Measurements from ENCODE around the gene PHGDH.

The PHGDH gene

DNA sequence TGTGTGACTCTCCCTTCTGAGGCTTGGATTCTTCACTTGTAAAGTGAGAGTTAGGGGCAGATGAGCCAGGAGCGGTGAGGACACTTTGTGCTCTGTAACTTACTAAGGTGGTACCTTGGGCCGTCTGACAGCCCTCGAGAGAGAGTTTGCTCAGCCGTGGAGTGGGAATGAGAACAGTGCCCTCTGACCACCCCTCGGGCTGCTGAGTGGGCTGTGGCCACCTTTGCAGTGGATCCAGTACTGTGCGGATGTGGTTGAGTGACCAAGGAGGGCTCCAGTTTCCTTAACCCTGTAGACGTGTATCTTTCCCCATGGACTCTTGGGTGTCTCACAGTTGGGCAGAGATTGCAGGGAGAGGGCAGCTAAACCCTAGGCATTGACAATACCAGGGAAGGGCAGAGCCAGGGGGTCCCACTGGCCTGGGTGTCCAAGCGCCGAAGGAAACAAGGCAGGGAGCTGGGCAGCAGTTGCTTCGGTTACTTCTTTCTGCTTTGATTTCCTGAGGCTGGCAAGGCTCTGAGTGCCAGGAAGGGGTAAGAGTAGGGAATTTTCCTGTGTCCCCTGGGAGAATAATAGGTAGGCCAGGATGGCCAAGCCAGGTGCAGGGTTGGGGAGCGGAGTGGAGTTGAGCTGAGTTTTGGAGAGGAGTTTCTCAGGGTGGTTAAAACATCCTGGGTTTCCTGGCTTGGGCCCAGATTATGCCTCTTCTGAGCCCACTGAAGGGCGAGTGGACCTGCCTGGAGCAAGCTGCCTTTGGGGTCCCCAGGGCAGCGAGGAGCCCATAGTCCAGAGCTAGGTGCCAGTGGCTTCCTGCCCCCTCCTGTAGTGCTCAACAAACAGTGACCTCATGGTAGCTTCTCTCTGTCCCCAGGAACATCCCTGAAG lies 29.4 kb downstream of the PHGDH start:
- TF ChIP-seq, protein P1, sequence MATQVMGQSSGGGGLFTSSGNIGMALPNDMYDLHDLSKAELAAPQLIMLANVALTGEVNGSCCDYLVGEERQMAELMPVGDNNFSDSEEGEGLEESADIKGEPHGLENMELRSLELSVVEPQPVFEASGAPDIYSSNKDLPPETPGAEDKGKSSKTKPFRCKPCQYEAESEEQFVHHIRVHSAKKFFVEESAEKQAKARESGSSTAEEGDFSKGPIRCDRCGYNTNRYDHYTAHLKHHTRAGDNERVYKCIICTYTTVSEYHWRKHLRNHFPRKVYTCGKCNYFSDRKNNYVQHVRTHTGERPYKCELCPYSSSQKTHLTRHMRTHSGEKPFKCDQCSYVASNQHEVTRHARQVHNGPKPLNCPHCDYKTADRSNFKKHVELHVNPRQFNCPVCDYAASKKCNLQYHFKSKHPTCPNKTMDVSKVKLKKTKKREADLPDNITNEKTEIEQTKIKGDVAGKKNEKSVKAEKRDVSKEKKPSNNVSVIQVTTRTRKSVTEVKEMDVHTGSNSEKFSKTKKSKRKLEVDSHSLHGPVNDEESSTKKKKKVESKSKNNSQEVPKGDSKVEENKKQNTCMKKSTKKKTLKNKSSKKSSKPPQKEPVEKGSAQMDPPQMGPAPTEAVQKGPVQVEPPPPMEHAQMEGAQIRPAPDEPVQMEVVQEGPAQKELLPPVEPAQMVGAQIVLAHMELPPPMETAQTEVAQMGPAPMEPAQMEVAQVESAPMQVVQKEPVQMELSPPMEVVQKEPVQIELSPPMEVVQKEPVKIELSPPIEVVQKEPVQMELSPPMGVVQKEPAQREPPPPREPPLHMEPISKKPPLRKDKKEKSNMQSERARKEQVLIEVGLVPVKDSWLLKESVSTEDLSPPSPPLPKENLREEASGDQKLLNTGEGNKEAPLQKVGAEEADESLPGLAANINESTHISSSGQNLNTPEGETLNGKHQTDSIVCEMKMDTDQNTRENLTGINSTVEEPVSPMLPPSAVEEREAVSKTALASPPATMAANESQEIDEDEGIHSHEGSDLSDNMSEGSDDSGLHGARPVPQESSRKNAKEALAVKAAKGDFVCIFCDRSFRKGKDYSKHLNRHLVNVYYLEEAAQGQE (IDR thresholded peaks at IDR 0.05; ENCODE audit: insufficient replicate concordance, low read depth) = no peak
- TF ChIP-seq POLR2AphosphoS5 (IDR thresholded peaks at IDR 0.05; ENCODE audit: low read depth) (no peak), GABPA (IDR thresholded peaks at IDR 0.05; ENCODE audit: low read depth) (no peak), SPI1 (IDR thresholded peaks at IDR 0.05; ENCODE audit: borderline replicate concordance, low read depth) (no peak)
- TF ChIP-seq, protein P2, sequence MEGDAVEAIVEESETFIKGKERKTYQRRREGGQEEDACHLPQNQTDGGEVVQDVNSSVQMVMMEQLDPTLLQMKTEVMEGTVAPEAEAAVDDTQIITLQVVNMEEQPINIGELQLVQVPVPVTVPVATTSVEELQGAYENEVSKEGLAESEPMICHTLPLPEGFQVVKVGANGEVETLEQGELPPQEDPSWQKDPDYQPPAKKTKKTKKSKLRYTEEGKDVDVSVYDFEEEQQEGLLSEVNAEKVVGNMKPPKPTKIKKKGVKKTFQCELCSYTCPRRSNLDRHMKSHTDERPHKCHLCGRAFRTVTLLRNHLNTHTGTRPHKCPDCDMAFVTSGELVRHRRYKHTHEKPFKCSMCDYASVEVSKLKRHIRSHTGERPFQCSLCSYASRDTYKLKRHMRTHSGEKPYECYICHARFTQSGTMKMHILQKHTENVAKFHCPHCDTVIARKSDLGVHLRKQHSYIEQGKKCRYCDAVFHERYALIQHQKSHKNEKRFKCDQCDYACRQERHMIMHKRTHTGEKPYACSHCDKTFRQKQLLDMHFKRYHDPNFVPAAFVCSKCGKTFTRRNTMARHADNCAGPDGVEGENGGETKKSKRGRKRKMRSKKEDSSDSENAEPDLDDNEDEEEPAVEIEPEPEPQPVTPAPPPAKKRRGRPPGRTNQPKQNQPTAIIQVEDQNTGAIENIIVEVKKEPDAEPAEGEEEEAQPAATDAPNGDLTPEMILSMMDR (IDR thresholded peaks at IDR 0.05; ENCODE audit: insufficient read depth, low read length) = no peak
- H3K27ac ChIP-seq (replicated peaks) = no peak overlapping the region
- no peak for DNase-seq (ENCODE audit: low read depth in 1 of 2, low spot score in 1 of 2)
- no peak overlapping the region for H3K4me3 ChIP-seq (replicated peaks; ENCODE audit: insufficient read depth, low read length)
- no peaks in the 10 kb centered on the region for H3K27me3 ChIP-seq (ENCODE audit: insufficient read depth, poor library complexity, severe bottlenecking)

DNA sequence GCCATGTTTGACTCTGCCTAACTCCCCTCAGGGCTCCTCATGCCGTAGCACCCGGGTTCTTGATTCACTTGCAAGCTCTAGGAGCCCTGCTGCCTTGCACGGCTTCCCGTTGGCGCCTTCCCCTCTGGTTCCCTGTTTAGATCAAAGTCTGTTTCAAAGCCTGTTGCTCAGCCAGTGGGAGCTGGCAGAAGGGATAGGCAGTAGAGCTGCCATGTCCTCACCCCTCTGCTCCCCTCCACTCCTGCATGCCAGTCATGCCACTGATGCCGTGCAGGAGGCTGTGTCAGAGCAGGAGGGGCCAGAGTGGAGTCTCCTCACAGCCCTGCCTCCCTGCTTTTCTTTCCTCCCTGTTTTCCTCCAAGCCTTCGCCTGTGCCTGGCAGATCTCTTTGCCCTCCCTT lies 30.5 kb downstream of the PHGDH start:
- TF ChIP-seq GABPA (IDR thresholded peaks at IDR 0.05; ENCODE audit: low read depth) (no peak), POLR2AphosphoS5 (IDR thresholded peaks at IDR 0.05; ENCODE audit: low read depth) (no peak), SPI1 (IDR thresholded peaks at IDR 0.05; ENCODE audit: borderline replicate concordance, low read depth) (no peak)
- TF ChIP-seq, protein P2 (IDR thresholded peaks at IDR 0.05; ENCODE audit: insufficient read depth, low read length) = no peak
- TF ChIP-seq, protein P1 (IDR thresholded peaks at IDR 0.05; ENCODE audit: insufficient replicate concordance, low read depth) = no peak
- no peak for DNase-seq (ENCODE audit: low read depth in 1 of 2, low spot score in 1 of 2)
- Histone ChIP-seq H3K27me3 (ENCODE audit: insufficient read depth, poor library complexity, severe bottlenecking) (no peaks in the 10 kb centered on the region), H3K27ac (replicated peaks) (no peak overlapping the region), H3K4me3 (replicated peaks; ENCODE audit: insufficient read depth, low read length) (no peak overlapping the region)

DNA sequence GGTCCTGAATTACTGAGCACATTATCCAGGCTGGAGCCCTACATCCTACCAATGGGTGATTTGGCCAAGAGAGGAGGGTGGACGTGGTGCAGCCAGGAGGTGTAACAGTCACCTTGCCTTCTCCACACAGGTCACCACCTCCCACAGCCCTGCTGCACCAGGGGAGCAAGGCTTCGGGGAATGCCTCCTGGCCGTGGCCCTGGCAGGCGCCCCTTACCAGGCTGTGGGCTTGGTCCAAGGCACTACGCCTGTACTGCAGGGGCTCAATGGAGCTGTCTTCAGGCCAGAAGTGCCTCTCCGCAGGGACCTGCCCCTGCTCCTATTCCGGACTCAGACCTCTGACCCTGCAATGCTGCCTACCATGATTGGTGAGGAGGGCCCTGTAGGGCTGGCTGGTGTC lies 30.9 kb downstream of the PHGDH start:
- no peak for DNase-seq (ENCODE audit: low read depth in 1 of 2, low spot score in 1 of 2)
- Histone ChIP-seq H3K27me3 (ENCODE audit: insufficient read depth, poor library complexity, severe bottlenecking) (no peaks in the 10 kb centered on the region), H3K4me3 (replicated peaks; ENCODE audit: insufficient read depth, low read length) (no peak overlapping the region), H3K27ac (replicated peaks) (no peak overlapping the region)
- TF ChIP-seq GABPA (IDR thresholded peaks at IDR 0.05; ENCODE audit: low read depth) = no peak
- TF ChIP-seq POLR2AphosphoS5 (IDR thresholded peaks at IDR 0.05; ENCODE audit: low read depth) = no peak; the same call in 1 of the 2 replicates

DNA sequence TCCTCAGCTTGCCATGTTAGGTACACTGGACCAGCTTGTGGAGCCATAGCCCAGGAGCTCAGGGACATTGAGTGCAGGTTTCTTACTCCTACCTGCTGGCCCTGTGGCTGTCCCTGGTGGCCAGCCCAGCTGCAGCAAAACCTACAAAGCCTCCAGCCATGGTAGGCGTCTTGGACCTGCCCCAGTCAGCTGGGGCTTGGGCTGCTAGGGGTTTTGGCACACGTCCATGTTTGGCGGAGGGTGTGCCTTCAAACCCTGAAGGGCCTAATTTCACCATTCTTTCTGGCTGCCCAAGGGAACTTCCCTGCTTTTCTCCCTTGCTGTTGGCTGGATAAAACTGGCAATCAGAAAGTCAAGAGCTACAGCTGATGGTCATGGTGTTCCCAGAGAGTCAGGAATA lies 31.6 kb downstream of the PHGDH start:
- Histone ChIP-seq H3K27me3 (ENCODE audit: insufficient read depth, poor library complexity, severe bottlenecking) (no peaks in the 10 kb centered on the region), H3K4me3 (replicated peaks; ENCODE audit: insufficient read depth, low read length) (no peak overlapping the region), H3K27ac (replicated peaks) (no peak overlapping the region)
- DNase-seq (ENCODE audit: low read depth in 1 of 2, low spot score in 1 of 2) = no peak
- TF ChIP-seq POLR2AphosphoS5 (IDR thresholded peaks at IDR 0.05; ENCODE audit: low read depth) = 0 out of 2 replicates have a peak, but pooled peaks have one; percentile 5
- TF ChIP-seq, protein P2 (IDR thresholded peaks at IDR 0.05; ENCODE audit: insufficient read depth, low read length) = no peak

Data from HL-60 (cell line).